IPS-NIHi7 (cell line): Measurements from ENCODE around the gene KCNA10.
A peak's percentile ranks its signal among the peaks of the same experiment; 100 is the strongest.

Experiments
- DNase-seq: peaks from one replicate; pipeline ENCODE4 v3.0.0; 2012; ENCODE audit warnings: mixed read lengths; ENCODE audit errors: extremely low spot score

The KCNA10 gene

DNA sequence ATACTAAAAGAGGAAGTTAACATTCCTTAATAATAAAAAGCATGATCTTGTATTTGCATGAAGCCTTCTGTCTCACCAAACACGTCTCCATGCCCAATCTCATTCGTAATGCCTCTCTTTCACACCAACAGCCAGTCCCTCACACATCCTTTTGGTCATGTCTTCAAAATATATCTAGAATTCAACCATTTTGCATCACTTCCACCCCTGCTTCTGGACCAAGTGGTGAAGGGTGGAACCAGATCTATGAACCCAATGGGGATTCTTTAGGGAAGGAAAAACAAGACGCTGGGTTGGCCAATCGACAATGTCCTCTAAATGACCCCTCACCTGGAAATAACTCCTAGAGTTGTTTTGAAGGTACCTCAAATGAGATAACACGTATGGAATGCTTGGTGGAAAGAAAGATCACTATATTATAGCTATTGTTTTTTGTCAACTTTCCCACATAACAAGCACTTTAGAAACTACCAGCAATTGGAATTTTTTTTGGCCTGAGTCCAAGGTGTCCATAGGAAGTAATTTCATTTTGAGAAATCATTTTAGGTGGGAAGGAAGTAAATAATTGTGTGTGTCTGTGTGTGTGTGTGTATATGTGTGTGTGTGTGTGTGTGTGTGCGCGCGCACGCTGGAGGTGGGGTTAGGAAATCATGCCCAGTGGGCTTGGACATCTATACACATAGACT, at the start of gene KCNA10:
Gene KCNA10 (minus strand): TSS at position 51 of the 686 bp plus-strand sequence. CDS start 388 bp downstream, outside the sequence.
- no peak for DNase-seq

DNA sequence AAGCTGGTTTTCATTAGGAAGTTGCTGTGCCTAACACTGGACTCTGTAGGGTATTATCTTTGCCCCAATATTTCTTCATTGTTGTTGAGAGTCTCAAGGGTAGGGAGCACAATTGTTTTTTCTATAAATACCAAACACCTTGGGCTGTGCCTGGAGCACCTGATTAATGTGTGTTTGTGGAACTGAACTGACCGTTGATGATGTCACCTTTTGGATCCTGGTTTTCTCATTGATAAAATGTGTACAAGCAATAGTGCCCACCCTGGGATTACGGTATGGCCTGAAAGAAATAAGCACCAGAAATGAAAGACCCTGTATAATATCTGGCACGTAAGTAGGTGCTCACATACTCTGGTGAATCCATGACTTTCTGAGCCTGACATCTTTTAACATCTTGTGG, 47.9 kb upstream of the KCNA10 start:
- no peak for DNase-seq

DNA sequence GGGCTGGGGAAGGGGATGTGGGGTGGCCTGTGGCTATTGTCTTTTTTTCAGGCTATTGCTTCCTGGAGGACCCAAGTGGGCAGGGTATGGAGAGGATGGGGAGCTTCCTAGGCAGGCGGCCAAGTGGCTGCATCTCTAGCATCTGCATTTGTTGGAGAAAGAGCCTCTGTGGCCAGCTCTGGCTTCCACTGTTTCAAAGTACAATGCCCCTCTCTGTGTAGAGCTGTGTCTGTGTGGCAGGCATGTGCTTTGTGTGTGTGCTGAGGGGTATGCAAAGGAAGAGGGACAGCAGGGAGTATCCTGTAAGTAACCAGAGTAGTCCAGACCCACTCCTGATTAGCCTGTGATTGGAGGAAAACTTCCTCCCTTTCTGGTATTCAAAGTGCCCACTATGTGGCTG, 46.6 kb upstream of the KCNA10 start:
- DNase-seq: no peak

DNA sequence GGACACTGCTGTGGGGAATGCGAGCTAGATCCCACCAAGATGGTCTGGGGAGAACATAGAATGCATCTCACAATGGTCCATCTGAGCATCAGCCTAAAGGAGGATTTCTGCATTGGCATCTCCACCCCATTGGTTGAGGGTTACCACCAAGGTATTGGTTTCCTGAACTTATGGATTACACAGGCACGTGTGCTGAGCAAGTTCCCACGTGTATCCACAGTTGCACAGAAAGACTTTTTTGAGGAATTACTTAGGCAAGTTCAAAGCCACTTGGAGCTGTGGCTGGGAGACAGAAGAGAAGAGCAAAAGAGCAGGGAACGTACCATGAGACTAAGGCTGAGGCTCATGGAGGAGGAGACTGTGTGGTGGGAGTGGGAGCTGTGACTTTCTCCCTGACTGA, 44.1 kb upstream of the KCNA10 start:
- no peak for DNase-seq

DNA sequence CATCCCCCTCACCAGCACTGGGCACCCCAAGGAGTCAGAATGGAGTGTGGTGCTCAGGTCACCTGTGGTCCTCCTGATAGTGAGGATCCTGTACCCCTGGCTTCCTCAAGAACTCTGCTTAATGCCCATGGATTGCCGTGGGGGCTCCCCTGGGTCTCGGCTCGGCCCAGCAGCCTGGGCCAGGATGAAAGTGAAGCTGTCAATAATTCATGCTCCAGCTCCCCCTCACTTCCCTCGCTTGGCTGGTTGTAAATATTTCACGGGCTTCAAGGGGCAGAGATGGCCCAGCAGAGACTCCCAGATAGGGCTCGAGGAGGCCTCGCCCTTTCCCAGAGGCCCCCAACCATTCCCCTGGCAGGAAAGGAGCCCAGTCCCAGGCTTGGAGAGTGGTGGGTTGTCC, 42.6 kb upstream of the KCNA10 start:
- DNase-seq: no peak

DNA sequence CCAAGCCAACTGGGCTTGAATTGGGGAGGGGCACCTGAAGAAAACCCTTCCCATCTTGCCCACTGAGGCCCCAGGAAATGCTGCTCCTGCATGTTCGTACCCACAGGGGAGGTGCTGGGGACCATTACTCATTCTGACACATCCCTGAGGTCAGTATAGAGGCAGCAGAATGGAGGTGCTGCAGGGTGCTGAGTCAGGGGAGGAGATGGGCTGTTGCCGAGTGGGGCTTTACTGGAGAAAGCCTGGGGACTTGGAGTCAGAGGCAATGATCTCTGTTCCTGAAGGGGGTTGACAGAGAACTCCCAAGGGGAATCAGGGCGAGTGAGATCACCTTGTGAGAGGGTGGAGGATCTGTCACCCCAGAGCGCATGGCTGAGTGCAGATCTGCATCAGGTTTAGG, 40.2 kb upstream of the KCNA10 start:
- DNase-seq: no peak

DNA sequence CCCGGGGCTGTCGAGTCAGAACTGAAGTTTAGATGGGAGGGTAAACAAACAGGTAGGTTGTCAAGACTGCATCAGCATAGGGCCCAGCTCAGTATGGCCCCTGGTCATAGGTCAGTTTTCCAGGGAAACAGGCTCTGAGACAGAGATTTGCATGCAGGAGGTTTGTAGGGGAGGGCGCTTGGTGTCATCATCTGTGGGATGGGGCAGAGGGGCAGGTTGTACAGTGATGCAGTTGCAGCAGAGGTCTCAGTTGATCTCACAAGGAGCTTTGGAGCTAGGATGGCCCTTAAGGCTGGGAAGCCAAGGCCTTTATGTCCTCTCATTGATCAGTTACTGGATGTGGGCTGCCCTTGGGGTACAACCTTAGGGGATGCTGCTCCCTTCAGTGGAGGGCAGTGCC, 38.5 kb upstream of the KCNA10 start:
- DNase-seq: no peak

DNA sequence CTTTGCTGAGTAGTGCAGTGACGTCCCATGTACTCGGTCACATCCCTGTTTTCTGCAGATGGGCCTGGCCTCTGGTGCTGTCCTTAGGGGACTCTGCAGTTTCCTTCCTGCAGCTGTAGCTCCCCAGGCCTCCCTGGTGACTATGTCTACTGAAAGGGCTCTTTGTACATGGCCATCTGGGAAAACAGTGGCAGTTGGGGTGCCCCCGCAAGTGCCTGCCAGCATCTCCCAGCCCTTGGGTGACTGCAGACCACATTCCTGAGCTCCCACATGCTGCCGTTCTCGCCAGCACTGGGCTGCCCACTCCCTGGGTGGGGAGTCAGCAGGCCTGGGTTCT, 37.5 kb upstream of the KCNA10 start:
- no peak for DNase-seq

DNA sequence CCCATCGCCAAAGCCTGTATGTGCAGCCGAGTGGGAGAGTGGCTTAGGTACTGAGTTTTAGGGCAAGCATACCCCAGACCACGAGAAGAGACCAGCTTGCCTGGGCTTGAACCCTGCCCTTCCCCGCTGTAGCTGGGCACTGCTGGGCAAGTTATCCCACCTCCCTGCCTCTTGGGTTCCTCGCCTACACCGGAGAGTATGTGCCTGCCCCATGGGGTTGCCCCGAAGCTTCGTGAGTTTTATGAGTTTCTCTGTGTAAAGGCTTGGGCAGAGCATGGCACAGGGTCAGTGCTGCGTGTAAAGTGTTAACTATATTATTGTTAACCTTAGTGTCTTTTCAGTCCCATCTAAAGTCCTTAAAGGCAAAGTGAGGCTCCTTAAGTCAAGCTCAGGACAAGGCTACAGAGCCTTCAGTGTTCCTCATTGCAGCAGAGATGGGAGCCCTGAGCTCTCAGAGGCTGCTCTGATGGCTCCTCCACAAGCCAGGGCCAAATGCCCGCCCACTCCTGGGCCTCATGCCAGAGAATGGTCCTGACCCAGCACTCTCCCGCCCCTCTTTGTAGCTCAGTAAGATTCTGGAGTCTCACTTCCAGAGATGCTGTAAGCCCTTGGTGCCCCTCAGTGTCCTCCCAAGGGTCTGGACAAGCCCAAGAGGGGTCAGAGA, 37.0 kb upstream of the KCNA10 start:
- no peak for DNase-seq

DNA sequence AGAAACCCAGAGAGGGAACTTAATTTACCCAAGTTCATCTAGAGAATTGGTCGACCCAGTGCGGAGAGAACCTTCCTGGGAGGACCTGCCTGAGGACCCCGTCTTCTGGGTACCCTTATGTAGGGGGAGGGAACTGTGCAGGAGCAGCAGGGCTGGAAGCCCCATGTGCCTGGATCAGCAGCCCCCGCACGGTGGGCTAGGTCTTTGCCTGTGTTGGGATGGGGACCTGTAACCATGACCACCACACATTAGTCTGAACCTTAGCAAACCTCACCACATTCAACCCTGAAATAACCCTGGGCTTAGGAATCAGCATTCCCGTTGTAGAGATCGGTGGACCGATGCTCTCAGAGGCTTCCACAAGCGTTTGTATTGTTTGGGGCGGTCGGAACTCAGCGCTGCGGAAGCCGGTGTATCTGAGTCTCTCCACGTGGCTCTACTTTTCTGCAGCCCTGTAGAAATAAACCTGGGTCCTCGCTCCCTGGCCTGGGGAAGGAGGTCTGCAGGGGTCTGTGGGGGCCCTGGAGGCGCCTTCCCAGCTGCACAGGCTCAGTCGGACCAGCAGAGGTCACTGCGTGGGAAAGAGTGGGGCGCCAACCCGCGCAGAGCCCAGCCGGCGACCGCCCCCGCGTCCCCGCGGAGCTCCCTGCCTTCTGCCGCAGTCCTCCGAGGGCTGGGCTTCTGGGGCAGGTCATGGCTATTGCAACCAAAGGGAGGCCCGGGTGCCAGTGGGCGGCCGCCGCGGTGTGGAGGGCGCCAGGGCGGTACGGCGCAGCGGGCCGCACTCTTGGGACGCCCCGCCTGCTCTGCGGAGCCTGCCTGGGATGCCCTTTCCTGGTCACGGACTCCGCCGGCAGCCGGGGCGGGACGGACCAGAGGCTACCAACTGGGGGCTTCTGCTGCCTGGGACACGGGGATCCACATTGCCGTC, 36.2 kb upstream of the KCNA10 start:
- DNase-seq: peak; percentile 89

DNA sequence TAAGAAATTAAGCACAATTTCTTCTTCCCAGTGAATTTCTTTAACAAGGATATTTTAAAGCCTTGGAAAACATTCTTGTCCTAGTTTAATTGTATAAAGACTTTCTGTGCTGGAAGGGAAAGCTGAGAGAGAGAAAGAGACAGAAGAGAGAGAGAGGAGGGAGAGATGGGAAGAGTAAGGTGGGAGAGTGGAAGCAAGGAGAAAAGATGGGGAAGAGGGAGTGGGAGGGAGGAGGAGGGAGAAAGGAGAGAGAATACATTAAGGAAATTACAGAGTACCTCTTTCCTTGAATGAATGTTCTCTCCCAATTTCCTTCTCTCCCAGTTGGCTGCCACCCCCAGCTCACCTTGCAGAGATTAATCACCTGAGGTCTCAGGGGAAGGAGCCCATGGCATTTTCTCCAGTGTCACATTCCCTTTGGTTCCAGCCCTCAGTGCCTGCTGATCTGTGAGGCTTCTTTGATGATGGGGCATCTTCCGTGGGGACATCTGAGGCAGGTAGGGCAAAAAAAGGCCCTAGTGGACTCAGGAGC, 32.4 kb upstream of the KCNA10 start:
- no peak for DNase-seq

DNA sequence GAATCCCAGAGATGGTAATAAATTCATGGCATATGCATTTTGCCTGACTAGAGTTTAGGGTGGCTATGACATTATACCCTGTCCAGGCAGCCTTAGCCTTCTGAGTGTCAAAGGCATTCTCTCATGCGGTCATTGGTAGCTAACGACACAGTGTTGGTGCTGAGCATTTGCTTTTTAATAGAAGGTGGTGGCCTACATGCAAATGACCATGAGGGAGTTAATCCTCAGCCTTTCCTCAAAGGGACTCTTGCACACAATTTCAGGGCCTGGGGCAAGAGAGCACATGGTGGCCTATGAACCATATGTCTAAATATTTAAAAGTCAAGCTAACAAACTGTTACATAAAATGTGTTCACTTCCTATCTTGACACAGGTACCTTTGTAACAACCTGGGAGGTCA, 30.9 kb upstream of the KCNA10 start:
- no peak for DNase-seq

DNA sequence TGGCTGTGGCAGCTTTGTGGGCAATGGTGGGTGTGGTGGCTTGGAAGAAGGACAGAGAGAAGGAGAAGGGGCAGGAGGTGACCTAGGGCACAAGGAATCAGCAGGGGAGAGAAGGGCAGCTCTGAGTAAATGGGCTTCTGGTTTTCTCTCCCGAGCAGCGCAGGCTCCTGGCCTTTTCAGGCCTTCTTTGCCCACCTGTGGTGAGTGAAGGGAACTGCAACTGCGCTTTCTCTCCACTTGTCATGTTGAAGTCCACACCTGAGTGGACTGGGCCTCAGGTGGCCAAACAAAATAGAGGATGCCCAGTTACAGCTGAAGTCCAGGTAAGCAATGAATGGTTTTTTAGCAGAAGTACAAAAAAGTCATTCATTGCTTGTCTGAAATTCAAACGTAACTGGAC, 29.4 kb upstream of the KCNA10 start:
- DNase-seq: peak; percentile 70

DNA sequence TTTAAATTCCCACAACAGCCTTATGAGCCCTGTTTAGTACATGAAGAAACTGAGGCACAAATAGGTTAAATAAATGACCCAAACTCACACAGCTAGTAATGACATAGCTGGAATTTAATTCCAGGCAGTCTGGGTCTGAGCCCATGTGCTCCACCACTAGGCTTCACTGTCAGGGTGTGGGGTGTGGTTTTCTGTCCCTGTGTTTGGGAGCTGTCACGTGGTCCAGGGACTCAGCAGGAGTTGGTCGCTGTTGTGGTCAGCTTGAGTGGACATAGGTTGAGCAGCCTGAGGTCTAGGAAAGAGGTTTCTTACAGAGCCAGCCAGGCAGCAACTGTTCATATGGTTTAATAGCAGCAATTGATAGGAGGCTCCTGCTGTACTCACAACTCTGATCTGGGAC, 28.0 kb upstream of the KCNA10 start:
- no peak for DNase-seq

DNA sequence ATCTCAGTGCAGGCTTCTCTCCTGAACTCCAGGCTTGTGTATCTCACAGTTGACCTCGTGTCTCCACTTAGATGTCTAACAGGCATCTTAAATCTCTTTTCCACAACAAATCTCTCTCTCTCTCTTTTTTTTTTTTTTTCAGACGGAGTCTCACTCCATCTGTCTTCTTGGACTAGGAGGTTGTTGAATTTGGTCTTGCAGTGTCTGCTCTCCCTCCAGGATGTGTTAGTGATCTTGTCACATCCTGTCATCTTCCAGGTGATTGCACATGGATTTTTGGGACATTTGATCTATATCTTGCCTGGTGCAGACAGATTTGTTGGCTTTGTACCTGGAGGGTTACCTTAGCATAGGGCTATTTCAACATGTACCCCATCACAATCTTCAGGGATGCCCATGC, 26.5 kb upstream of the KCNA10 start:
- DNase-seq: no peak

DNA sequence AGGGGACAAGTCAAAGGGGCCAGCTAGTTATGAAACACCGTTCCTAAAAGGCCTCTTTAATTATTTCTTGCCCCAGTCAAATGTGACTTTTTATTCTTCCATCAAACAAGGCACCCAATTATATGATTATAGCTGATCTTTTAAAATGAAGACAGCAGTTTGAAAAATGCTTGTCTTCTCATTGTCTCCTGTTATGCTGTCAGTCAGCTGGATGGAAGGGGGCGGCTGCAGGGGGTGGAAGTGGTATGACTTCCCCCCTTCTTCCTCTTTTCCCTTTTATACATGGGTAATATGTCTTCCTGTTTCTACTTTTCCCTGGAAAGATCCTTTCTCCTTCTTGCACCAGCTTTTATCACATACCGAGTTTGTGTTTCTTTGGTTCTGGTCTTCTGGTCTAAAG, 25.8 kb upstream of the KCNA10 start:
- DNase-seq: no peak

DNA sequence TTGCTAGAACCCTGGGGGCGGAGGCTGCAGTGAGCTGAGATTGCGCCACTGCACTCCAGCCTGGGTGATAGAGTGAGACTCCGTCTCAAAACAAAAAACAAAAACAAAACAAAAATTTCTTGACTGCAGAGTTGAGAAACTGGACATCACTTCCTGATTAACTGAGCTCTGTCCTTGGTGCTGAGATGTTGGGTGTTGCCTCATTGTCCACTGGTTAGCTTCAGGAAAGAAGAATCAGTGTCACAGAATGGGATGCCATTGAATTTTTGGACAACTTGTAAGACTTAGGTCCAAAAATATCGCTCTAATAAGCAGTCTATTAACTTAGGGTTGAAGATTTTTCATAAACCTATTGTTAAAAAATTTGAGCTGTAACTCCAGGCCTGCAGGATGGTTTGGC, 23.8 kb upstream of the KCNA10 start:
- DNase-seq: peak; percentile 55

DNA sequence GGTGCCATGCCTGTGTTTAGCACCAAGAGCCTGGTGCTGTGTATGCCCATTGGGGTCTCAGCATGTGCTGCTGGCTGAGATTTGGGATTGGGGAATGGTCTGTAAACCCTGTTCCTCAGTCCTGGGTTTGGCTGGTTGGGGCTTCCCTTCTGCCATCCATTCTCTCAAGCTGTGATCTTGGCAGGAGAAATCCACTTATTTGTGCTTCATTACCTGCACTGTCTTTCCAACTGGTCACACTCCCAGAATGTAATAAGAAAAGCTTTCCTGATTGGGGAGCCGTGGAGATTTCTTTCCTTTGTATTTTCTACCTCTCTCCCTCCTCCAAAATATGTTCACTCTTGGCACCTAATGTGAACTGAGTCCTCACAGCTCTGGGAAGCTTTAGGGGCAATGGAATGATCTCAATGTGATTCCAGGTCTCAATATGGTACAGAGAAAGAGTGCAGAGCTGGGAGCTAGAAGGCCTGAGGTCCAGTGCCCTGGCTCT, 23.0 kb upstream of the KCNA10 start:
- DNase-seq: no peak

DNA sequence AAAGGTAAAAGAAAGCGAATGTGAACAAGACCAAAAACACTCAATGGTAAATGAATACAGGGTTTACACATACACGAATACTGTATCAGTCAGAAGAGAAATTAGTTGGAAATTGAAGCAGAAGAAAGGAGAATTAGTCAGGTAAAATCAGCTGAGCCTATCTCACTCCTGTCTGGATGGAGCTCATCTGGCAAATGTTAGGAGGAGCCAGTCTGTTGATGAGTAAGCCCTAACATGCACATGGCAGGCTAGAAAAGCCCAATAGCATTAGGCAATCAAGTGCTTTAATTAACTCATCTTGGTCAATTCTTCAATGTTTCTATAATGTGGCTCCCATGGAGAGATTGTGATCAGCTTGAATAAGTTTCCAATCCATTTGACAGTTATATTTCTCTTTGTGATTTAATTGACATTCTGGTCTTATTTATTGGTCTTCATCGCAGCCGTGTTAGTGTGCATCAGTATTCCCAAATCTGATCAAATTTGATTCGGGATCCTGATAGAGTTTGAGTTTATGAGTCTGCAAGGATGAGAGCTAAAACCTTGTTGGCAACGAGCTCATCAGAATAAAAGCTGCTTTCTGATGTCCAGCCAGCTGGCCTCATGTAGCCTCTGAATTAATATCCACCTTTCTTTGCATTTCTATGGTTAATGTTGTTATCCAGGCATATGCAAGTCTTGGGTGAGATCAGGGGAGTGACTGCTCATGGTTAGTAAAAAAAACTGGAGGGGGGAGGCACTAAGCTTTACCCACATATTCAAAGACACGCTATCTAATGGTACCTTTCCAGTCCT, 22.1 kb upstream of the KCNA10 start:
- no peak for DNase-seq

DNA sequence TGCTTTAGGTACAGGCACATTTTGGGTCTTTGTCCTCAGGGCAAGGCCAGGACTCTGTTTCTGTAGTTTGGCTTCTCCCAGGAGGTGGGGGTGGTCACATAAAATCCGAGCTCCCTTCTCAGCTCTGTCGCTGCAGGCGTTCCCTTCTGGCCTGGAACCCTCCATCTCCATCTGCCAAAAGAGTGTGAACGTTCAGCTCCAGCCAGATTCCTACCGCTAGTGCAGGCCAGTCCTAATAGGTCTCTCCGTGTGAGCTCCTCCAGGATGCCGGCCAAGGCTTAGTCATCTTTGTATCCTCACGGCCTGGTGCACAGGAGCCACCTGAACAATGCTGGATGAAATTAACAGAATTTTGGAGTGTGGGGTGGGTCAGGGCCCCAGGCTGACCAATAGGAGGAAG, 19.9 kb upstream of the KCNA10 start:
- no peak for DNase-seq

DNA sequence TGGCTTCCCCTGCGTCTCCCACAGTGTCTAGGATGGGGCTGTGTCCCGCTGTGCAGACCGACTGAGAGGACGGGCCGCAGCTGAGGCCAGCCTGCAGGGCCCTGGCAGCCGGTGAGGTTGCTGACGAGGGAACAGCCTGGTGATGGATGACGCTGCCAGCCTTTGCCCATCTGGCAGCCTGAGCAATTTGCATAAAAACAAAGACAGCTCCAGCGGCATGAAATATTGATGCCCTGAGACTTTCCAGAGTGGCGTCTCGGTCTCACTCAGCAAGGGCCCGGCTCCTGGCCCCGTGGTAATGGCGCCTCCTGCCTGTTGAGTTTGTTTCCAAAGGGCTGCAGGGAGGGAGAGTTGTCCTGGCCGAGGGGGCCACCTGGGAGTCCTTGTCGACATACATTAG, 19.1 kb upstream of the KCNA10 start:
- DNase-seq: no peak

DNA sequence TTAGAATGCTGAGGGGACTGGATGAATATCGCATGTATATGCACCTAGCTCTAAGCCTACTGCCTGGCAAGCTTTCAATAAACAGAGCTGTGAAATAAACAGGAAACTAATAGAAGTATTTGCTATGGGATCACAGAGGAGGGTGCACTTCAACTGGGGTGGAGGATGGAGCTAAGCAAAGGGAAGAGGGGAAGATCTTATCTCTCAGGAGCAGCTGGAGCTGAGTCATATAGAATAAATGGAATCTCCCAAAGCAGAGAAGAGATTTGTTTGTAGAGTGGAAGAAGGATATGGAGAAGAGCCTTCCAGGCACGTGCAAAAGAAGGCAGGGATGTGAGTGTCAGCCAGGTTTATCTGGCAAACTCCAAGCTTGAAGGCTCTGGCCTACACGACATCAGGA, 17.0 kb upstream of the KCNA10 start:
- no peak for DNase-seq
